Ovary (tissue), 9 donors: ENCODE data around the gene ANXA5. TPM values are rescaled to one million over a fixed set of nuclear protein-coding genes. Genes with fewer than 3 reads are reported as not detected.

Experiments
- DNase-seq, 5 donors: peaks; one replicate each; pipeline ENCODE4 v3.0.0-alpha.2; 2019 to 2020
- H3K27ac ChIP-seq, 2 donors: fragments of 200-600 bp; one replicate each; pipeline versions ENCODE4 v1.5.1 to v1.8.0; 2019 to 2022
- H3K27me3 ChIP-seq: fragments of 200-600 bp; one replicate; pipeline ENCODE4 v1.8.0; 2022
- H3K36me3 ChIP-seq: fragments of 200-600 bp; sonication (generic); one replicate; pipeline ENCODE4 v1.5.1; 2019
- H3K4me1 ChIP-seq: one replicate; pipeline ENCODE4 v1.8.1; 2013; ENCODE audit warnings: mild to moderate bottlenecking, moderate library complexity; ENCODE audit not compliant: insufficient read depth
- H3K4me3 ChIP-seq: fragments of 200-600 bp; sonication (generic); one replicate; pipeline ENCODE4 v1.5.1; 2017
- H3K9me3 ChIP-seq, 2 donors: fragments of 200-600 bp in 1 of 2; sonication (generic) in 1 of 2; one replicate each; pipeline versions ENCODE4 v1.5.1 to v1.8.1; 2013 to 2019; ENCODE audit warnings: mild to moderate bottlenecking in 1 of 2, moderate library complexity in 1 of 2
- CTCF ChIP-seq, 3 donors: fragments of 450-650 bp in 2 of 3; fragments of 200-600 bp in 1 of 3; IDR thresholded peaks; one replicate each; pipeline versions ENCODE4 v1.5.1 to v1.8.0; 2016 to 2022; ENCODE audit warnings: antibody characterized with exemption in 3 of 3, mild to moderate bottlenecking in 1 of 3
- EP300 ChIP-seq: sonication (generic); formaldehyde crosslinking; IDR thresholded peaks from one replicate; pipeline ENCODE4 v1.6.1; 2017; ENCODE audit warnings: antibody characterized with exemption
- POLR2A ChIP-seq: fragments of 450-650 bp; IDR thresholded peaks from one replicate; pipeline ENCODE4 v1.6.1; 2017; ENCODE audit warnings: antibody characterized with exemption, mild to moderate bottlenecking, moderate library complexity
- WGBS, 3 donors: extraction: QIAGEN DNeasy Blood & Tissue Kit in 1 of 3; methylation state at CpG; one replicate each; pipeline versions ENCODE4 v1.1.5 to v1.1.7; 2013 to 2017; 5-methylcytosine and 5-hydroxymethylcytosine counted together
- intact Hi-C, 4 donors: fragments of 100-400 bp; cut with DNase I; formaldehyde crosslinking; loops; one replicate each; pipeline versions ENCODE4 v1.11.0 to v1.15.1; 2022 to 2023
- polyA plus RNA-seq, 2 donors: library from polyadenylated mRNA; stranded (reverse); fragments of 200-250 nt in 1 of 2; fragments of 350-450 nt in 1 of 2; fragmentation: Illumina TruSeq in 1 of 2; extraction: RNeasy Lipid Tissue Mini Kit (QIAGEN cat#74804) in 1 of 2; gene quantifications; one replicate each; pipeline ENCODE4 v1.2.3, GENCODE V29; 2013 to 2014
- total RNA-seq, 7 donors: library from RNA; depleted of rRNA in 2 of 7; stranded (reverse); fragments of >200 nt in 2 of 7; fragmentation: NEBNext Ultra II Directional in 3 of 7; extraction: Animal tissue kit (Norgen Biotek cat#: 25700) in 3 of 7; gene quantifications; one replicate each; pipeline versions ENCODE4 v1.1.0 to v1.2.4, GENCODE V29; 2016 to 2023
- donor health status: DM: no; HTN: no; CAD: no; lungs with moderate emphysema.
- donor health status: DM: no; HTN: no; CAD: no.
- donor health status: Bipolar disorder and iron deficiency.
- donor health status: DM: yes; HTN: yes; CAD: no.
- donor health status: DM: no; HTN: no; CAD: no.
- donor health status: DM: yes; HTN: yes; CAD: no.

ANXA5 gene
- total and polyA plus RNA-seq, 9 donors: 130 to 859 (median 261) TPM

DNA sequence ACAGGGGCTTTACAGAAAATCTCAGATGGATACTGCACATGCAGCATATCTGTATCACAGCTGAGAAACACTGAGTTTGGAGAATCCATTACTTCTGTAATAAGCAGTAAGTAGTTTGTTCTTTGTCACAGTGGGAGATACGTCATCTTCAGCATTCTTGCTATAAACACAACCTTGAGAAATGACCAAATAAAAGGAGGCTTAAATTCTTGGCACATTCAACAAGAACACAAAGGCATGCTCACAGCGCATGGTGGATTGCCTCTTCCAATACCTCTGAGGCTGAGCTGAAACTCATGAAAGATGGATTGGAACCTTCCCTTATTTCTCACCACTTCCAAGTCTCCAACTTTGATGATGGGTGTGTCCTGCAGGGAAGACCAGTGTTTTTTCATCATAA is 54.5 kb downstream of the ANXA5 start:
- no peaks in the 10 kb centered on the region for H3K36me3 ChIP-seq
- intact Hi-C loops: no loop called here
- TF ChIP-seq EP300: no peak
- TF ChIP-seq CTCF (IDR thresholded peaks at IDR 0.05): no peak
- TF ChIP-seq POLR2A: no peak
- no peak overlapping the region for H3K4me3 ChIP-seq
- no peak for DNase-seq
- H3K27me3 ChIP-seq: no peaks in the 10 kb centered on the region
- no peaks in the 10 kb centered on the region for H3K4me1 ChIP-seq
- no peak overlapping the region for H3K27ac ChIP-seq
- H3K9me3 ChIP-seq: no peaks in the 10 kb centered on the region
- 22 to 27% (median 25%) methylated on average over 2 of the region's 2 CpGs for WGBS, 3 donors

- Histone ChIP-seq H3K9me3 (no peaks in the 10 kb centered on the region), H3K36me3 (no peaks in the 10 kb centered on the region), H3K27ac (no peak overlapping the region), H3K4me1 (no peaks in the 10 kb centered on the region), H3K4me3 (no peak overlapping the region), H3K27me3 (no peaks in the 10 kb centered on the region)
- WGBS, 3 donors: 70 to 73% (median 73%) methylated on average over 4 of the region's 4 CpGs
- intact Hi-C loops: no loop called here
- TF ChIP-seq CTCF (IDR thresholded peaks at IDR 0.05) (no peak), POLR2A (no peak), EP300 (no peak)
- no peak for DNase-seq
Measured at GRCh38 chr4:121633653-121634052, 63.1 kb downstream of the ANXA5 start.

GRCh38 chr4:121632636-121633035 is 64.1 kb downstream of the ANXA5 start:
- Histone ChIP-seq H3K27ac (no peak overlapping the region), H3K4me3 (no peak overlapping the region), H3K4me1 (no peaks in the 10 kb centered on the region), H3K9me3 (no peaks in the 10 kb centered on the region), H3K27me3 (no peaks in the 10 kb centered on the region), H3K36me3 (no peaks in the 10 kb centered on the region)
- no peak for DNase-seq
- intact Hi-C loops: no loop called here
- TF ChIP-seq POLR2A (no peak), EP300 (no peak), CTCF (IDR thresholded peaks at IDR 0.05) (no peak)
- 88 to 92% (median 90%) methylated on average over 9 of the region's 9 CpGs for WGBS, 3 donors

Other genes with a start within 250 kb of the ANXA5 start
- under 1 TPM in 2 of 7 donors, not detected in 5; 0.23 to 0.27 TPM for gene SMIM43, start 68.2 kb upstream of the ANXA5 start, total RNA-seq
- under 1 TPM; 0.11 to 0.40 TPM for gene SMIM43, start 68.2 kb upstream of the ANXA5 start, polyA plus RNA-seq
- 10 to 100 TPM; 13.2 to 21.8 (median 15.8) TPM for gene EXOSC9, start 104.3 kb upstream of the ANXA5 start, total RNA-seq
- gene EXOSC9, start 104.3 kb upstream of the ANXA5 start, polyA plus RNA-seq: 10 to 100 TPM; 19.6 to 21.8 TPM
- gene CCNA2, start 126.9 kb upstream of the ANXA5 start, total RNA-seq: 1 to 10 TPM in 4 of 7 donors, under 1 TPM in 3; 0.65 to 2.2 (median 1.4) TPM
- 1 to 10 TPM; 1.2 to 3.3 TPM for gene CCNA2, start 126.9 kb upstream of the ANXA5 start, polyA plus RNA-seq
- gene BBS7, start 173.5 kb upstream of the ANXA5 start, total RNA-seq: 10 to 100 TPM; 13.5 to 21.2 (median 19.4) TPM
- 10 to 100 TPM in 1 of 2 donors, 1 to 10 TPM in 1; 9.6 to 12.3 TPM for gene BBS7, start 173.5 kb upstream of the ANXA5 start, polyA plus RNA-seq